Measurements from ENCODE around the gene SCAMP3. TPM values are rescaled to one million over a fixed set of nuclear protein-coding genes. Genes with fewer than 3 reads are reported as not detected.
"Not testable (repeated sequence)": the region's sequence is repeated elsewhere in the genome, so short reads cannot be mapped to it uniquely, and the experiment has no call there.

The SCAMP3 gene
- total RNA-seq, 1 experiment from 2014 or later: 116 TPM

DNA sequence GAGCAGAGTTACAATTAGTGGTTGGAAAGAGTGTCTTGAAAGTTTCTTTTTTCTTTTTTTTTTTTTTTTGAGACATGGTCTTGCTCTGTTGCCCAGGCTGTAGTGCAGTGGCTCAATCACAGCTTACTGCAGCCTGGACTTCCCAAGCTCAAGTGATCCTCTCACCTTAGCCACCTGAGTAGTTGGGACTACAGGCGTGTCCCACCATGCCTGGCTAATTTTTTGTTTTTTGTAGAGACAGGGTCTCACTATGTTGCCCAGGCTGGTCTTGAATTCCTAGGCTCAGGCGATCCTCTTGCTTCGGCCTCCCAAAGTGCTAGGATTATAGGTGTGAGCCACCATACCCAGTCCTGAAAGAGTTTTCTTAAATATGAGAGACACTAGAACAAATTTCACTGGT, 15.4 kb downstream of the SCAMP3 start:
- not testable (repeated sequence) for H3K27me3 ChIP-seq, H3K9me3 ChIP-seq, DNase-seq, H3K4me3 ChIP-seq
- peaks cover 41% of the 10 kb centered on the region for H3K36me3 ChIP-seq

- DNase-seq: no peak
- H3K36me3 ChIP-seq: peaks cover 30% of the 10 kb centered on the region
- peak overlapping the region; percentile 82 for H3K4me3 ChIP-seq
- H3K9me3 ChIP-seq: no peaks in the 10 kb centered on the region
- no peaks in the 10 kb centered on the region for H3K27me3 ChIP-seq
These were observed 17.0 kb downstream of the SCAMP3 start for GRCh38 chr1:155245163-155245524.

- no peaks in the 10 kb centered on the region for H3K9me3 ChIP-seq
- H3K27me3 ChIP-seq: no peaks in the 10 kb centered on the region
- H3K4me3 ChIP-seq: peak overlapping the region; percentile 82
- peaks cover 27% of the 10 kb centered on the region for H3K36me3 ChIP-seq
- peak; percentile 99 for DNase-seq
These were observed 17.6 kb downstream of the SCAMP3 start for GRCh38 chr1:155244368-155245162.

DNA sequence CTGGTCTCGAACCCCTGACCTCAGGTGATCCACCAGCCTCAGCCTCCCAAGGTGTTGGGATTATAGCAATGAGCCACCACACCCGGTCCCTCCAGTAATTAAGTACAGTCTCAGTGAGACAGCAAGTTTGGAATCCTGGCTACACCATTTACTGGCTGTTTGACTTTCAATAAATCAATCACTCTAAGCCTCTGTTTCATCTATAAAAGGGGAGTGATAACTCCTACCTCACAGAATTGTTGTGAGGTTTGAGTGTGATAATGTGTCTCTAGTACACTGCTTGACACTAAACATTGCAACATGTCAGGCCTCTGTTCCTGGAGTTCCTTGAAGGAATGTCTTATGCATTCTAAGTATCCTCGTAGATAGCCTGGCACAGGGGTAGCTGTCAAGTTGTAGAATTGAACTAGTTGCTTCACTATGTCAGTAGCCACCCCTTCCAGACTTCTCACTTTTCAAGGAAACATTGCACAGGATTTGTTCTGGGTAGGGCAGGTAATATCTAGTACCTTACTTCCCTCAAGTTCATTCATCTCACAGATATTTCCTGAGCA, 19.3 kb downstream of the SCAMP3 start:
- H3K4me3 ChIP-seq: peak overlapping the region; percentile 82
- H3K9me3 ChIP-seq: no peaks in the 10 kb centered on the region
- no peak for DNase-seq
- no peaks in the 10 kb centered on the region for H3K27me3 ChIP-seq
- H3K36me3 ChIP-seq: peaks cover 11% of the 10 kb centered on the region

- DNase-seq: no peak
- Histone ChIP-seq H3K4me3 (no peak overlapping the region), H3K9me3 (no peaks in the 10 kb centered on the region), H3K36me3 (peaks cover under 1% of the 10 kb centered on the region), H3K27me3 (no peaks in the 10 kb centered on the region)
These were observed 20.3 kb downstream of the SCAMP3 start for GRCh38 chr1:155241841-155242264.

DNA sequence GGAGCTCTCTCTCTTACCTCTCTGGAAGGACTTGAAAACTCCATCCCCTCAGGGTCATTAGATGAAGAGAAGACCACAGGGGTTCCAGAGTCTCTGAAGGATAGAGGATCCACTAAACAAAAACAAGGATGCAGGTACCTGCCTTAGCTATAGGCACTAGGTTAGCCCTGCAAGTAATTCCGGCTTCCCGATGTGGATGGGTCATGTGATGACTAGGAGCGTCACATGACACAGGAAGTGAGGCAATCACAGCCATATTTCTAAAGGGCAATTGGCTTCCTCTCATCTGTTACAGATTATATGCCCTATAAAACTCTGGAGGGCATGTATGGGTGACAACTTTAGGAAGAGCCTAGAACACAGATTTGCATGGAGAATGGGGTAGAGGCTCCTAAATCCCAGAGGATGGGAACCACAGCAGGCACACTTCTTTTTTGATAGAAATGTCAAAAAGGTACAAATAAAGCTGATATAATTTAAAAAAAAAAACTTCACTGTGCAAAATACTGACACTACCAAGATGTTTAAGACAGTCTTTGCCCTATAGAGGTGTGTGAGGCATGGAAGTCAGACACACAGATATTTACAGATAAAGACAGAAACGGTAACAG, 21.0 kb downstream of the SCAMP3 start:
- Histone ChIP-seq H3K4me3 (peak overlapping the region; percentile 45), H3K9me3 (no peaks in the 10 kb centered on the region), H3K27me3 (no peaks in the 10 kb centered on the region), H3K36me3 (no peaks in the 10 kb centered on the region; the same call in none of the 2 replicates)
- peak; percentile 64 for DNase-seq

DNA sequence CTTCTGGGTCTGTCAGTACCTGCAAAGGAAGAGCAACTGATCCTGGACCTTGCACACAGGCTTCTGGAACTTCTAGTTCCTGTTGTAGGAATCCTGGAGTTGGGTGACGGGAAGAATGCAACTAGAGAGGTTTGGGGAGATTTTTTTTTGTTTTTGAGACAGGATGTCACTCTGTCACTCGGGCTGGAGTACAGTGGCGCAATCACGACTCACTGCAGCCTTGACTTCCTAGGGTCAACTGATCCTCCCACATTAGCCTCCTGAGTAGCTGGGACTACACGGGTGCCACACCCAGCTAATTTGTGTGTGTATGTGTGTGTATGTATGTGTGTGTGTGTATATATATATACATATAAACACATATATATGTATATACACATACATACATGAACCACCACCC, 25.7 kb downstream of the SCAMP3 start:
- DNase-seq: no peak
- Histone ChIP-seq H3K36me3 (no peaks in the 10 kb centered on the region; the same call in 1 of the 2 replicates), H3K9me3 (no peaks in the 10 kb centered on the region), H3K4me3 (no peak overlapping the region), H3K27me3 (no peaks in the 10 kb centered on the region)

DNA sequence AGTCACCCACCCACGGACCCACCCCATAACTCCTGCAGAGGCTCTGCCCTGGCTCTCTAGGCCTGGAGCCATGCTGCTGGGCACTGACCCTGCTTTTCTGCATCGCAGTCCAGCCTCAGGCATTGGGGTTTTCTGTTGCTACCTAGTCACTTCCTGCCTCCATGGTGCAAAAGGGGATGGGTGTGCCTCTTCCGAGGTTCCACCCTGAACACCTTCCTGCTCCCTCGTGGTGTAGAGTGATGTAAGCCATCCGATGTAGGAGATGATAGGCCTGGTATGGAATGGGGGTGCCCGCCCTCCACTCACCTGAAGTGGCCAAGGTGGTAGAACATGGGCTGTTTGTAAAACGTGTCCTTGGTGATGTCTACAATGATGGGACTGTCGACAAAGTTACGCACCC, 26.8 kb downstream of the SCAMP3 start:
- H3K27me3 ChIP-seq, DNase-seq, H3K4me3 ChIP-seq, H3K36me3 ChIP-seq, H3K9me3 ChIP-seq: not testable (repeated sequence)

DNA sequence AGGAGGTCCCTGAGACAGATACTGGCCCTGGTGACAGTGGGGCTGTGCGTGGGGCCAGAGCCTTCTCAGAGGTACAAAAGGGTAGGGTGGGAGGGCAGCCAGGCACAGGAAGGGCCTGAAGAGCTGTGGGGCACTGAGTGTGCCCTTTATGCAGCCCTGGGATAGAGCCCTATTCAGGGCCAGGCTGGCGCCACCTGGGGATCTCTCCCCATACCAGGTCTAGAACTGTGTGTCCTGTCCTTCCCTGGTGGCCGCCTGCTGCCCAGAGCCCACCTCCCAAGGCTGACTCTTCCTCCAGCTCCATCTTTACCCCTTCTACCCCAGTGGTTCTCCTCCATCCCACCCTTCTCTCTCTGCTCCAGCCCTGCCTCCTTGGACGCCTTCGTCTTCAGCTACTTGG, 28.7 kb downstream of the SCAMP3 start:
- H3K4me3 ChIP-seq, H3K36me3 ChIP-seq: not testable (repeated sequence)

GRCh38 chr1:155232001-155232978, 29.9 kb downstream of the SCAMP3 start:
- not testable (repeated sequence) for H3K36me3 ChIP-seq, DNase-seq, H3K27me3 ChIP-seq, H3K4me3 ChIP-seq, H3K9me3 ChIP-seq

More for the DNA sequence above, 28.7 kb downstream of the SCAMP3 start:
- H3K9me3 ChIP-seq, H3K27me3 ChIP-seq, DNase-seq: not testable (repeated sequence)

DNA sequence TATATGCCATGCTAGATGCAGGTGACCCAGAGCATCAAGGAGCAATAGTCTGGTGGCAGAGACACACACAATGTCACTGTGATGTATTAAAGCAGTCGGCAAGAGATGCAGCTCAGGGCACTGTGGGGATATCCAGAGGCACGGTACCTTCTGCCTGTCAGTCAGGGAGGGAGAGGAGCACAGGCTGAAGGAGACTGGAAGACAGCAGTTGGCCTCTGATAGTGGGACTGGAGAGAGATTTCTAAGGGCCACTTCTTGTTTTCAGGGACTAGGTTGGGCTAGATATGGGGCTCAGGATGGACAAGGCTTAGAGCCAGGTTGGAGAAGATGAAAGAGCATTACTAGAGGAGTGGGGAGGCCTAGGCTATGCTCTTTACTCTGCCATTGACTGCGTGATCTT, 30.9 kb downstream of the SCAMP3 start:
- H3K4me3 ChIP-seq, DNase-seq, H3K36me3 ChIP-seq, H3K27me3 ChIP-seq, H3K9me3 ChIP-seq: not testable (repeated sequence)

- no peaks in the 10 kb centered on the region for H3K27me3 ChIP-seq
- DNase-seq: no peak
- peaks cover 4% of the 10 kb centered on the region for H3K36me3 ChIP-seq
- H3K9me3 ChIP-seq: no peaks in the 10 kb centered on the region
- peak overlapping the region; percentile 70 for H3K4me3 ChIP-seq
These were observed 34.1 kb downstream of the SCAMP3 start for GRCh38 chr1:155228096-155228427.

DNA sequence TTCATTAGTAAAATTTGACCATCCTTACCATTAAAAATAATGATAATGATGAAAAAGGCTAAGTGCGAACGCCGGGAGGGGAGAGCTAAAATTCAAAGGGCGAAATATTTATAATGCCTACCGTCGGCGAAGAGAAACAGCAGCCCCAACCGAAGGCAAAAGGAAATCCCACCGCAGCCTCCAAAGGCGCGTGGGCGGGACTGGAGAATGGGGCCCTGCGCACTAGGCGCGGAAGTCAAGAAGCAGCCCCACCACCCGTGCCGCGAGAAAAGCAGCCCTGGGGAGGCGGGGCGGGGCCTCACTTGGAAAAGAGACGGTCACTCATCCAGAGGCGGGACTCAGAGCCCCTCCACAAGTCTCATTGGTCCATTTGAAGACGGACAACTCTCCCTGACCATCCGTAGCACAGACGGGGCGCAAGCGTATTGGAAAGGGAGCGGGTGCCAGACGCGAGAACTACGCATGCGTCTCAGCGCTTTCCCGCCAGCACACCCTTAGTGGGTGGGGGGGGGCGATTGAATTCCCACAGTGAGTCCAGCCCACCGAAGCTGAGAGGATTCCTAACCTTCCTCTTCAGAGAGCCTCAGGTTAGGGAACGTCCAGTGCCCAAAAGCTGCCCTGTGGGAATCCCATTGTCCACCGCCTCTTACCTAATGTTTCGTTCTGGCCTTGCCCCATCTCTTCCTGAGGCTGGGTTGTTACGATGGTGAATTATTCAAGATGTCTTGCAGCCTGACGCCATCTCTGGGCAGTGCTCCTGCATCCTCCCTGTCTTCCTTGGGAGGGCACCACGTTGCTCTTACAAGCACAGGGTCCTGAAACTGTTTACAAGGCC, 34.7 kb downstream of the SCAMP3 start:
- DNase-seq: peak; percentile 100
- Histone ChIP-seq H3K36me3 (peaks cover 4% of the 10 kb centered on the region), H3K27me3 (no peaks in the 10 kb centered on the region), H3K4me3 (peak overlapping the region; percentile 70), H3K9me3 (no peaks in the 10 kb centered on the region)

DNA sequence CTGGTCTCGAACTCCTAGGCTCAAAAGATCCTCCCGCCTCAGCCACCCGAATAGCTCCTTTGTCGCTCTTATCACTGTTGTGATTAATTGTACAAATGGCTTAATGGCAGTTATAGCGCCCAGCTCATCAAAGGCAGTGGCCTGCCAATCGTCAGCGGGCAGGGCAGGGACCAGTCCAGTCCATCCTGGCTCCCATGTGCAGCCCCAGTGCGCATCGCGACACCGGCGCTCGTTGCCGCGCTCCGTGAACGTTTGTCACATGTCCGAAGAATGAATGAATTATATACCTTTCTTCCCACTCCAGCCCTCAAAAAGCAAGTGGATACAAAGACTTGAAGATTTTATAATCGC, 35.3 kb downstream of the SCAMP3 start:
- Histone ChIP-seq H3K27me3 (no peaks in the 10 kb centered on the region), H3K36me3 (peaks cover 4% of the 10 kb centered on the region), H3K9me3 (no peaks in the 10 kb centered on the region), H3K4me3 (peak overlapping the region; percentile 70)
- peak; percentile 51 for DNase-seq

DNA sequence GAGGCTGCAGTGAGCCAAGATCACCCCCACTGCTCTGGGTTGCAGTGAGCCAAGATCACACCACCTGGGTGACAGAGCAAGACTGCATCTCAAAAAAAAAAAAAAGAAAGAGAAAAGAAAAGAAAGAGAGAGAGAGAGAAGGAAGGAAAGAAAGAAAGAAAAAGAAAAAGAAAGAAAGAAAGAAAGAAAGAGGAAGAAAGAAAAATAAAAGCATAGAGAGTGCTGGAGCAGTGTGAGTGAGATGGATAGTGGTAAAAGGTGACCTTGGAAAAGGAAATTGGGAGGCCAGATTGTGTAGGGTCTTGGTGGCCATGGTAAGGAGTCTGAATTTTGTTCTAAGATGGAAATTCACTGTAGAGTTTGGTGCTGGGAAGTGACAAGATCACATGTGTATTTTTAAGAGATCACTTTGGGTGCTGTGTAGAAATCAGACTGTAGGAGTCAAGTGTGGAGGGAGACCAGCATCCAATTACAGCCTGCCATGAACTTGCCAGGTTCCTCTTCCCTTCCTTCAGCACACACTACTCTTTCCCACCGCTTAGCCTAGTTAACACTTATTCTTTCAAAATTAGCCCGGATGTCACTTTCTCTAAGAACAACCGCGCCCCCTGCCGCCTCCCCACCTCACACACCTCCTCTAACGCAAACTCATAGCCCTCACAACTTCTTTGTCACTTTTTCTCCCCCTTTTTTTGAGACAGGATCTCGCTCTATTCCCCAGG, 35.8 kb downstream of the SCAMP3 start:
- no peaks in the 10 kb centered on the region for H3K9me3 ChIP-seq
- H3K36me3 ChIP-seq: peaks cover 4% of the 10 kb centered on the region
- H3K27me3 ChIP-seq: no peaks in the 10 kb centered on the region
- H3K4me3 ChIP-seq: peak overlapping the region; percentile 70
- peak; percentile 69 for DNase-seq

GRCh38 chr1:155225404-155225759, 36.8 kb downstream of the SCAMP3 start:
- not testable (repeated sequence) for H3K36me3 ChIP-seq, H3K27me3 ChIP-seq, DNase-seq, H3K9me3 ChIP-seq, H3K4me3 ChIP-seq

Measured in MG63 (cell line).